Left colon (tissue), 2 donors: Measurements from ENCODE around the gene OGT. TPM values are rescaled to one million over a fixed set of nuclear protein-coding genes. Genes with fewer than 3 reads are reported as not detected.
"Not testable (repeated sequence)": the region's sequence is repeated elsewhere in the genome, so short reads cannot be mapped to it uniquely, and the experiment has no call there.

Experiments used
- ATAC-seq: fragments of 200-7000 bp; cut with Tn5 transposase; one replicate; pipeline ENCODE4 v1.9.1; 2020; ENCODE audit warnings: mild to moderate bottlenecking, moderate library complexity
- DNase-seq, 2 donors: peaks; one replicate each; pipeline ENCODE4 v3.0.0-alpha.2; 2020
- intact Hi-C, 2 donors: fragments of 100-400 bp; cut with DNase I in 1 of 2; cut with micrococcal nuclease in 1 of 2; formaldehyde crosslinking; loops; one replicate each; pipeline versions ENCODE4 v1.11.2 to v1.14.0; 2022; cut with DNase I, micrococcal nuclease
- total RNA-seq, 2 donors: library from RNA; stranded (reverse); fragmentation: NEBNext Ultra II Directional; extraction: Animal tissue kit (Norgen Biotek cat#: 25700); gene quantifications; one replicate each; pipeline ENCODE4 v1.2.1, GENCODE V29; 2021
- donor health status: DM: no; HTN: no; CAD: no.
- donor health status: DM: yes; HTN: yes; CAD: no.

Gene OGT
- total RNA-seq, 2 donors from 2014 or later, result 100 to 101 TPM

DNA sequence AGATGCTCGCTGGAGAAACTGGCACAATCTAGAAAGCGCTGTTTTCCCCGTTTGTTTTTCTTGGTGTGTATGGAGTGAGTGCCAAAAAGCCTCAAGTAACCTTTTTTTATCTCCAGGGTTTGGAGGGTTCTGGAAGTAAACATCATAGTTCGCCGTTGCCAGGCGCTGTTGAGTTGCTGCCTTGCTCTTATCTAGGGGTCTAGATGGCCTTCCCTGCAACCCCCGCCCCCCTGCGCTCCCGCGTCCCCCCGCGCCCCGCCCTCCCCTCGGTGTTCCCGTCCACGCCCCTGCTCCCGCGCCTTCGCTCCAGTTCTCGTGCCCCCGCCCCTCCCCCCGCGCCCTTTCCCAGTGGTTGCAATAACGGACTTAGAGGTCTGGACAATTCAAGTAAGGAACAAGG, 44.8 kb downstream of the OGT start:
- intact Hi-C loops, result no loop called here
- ATAC-seq, result no peak
- DNase-seq, result no peak

DNA sequence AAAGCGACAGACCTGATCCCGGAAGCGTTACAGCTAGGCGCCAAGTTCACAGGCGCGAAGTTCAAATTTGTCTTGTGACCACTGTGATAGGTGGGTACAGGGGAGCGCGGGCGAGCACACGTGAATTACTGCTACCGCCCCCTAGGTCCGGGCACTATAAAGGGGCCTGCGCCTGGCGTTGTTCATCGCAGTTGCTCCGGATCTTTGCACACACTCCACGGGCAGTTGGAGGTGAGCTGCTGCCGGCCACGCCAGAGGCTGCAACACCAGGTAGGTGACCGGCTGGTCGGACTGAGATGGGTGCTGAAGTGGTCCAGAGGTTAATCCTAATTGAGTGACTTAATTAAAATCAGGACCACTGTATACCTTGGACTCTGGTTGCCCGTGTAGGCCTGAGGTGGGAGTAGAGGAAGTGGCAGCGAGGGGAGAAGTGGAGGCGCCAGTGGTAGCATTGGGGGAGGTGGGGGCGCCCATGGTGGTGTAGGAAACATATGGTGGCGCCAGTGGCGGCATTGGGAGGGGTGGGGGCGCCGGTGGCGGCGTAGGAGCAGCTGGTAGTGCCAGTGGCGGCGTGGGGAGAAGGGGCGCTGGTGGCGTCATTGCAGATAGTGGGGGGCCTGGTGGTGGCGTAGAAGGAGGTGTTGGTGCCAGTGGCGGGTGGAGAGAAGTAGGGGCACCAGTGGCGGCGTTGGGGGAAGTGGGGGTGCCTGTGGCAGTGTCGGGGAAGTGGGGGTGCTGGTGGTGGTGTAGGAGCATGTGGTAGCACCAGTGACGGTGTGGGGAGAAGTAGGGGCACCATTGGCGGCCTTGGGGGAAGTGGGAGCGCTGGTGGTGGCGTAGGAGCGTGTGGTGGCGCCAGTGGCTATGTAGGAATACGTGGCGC, 45.6 kb downstream of the OGT start, which contains the start of gene GCNA:
Gene GCNA, plus strand, starts transcription at position 185 of the 883 bp plus-strand sequence. CDS start 2,385 bp downstream, outside the sequence.
- DNase-seq (no peak), ATAC-seq (no peak)
- intact Hi-C loops, result no loop called here

DNA sequence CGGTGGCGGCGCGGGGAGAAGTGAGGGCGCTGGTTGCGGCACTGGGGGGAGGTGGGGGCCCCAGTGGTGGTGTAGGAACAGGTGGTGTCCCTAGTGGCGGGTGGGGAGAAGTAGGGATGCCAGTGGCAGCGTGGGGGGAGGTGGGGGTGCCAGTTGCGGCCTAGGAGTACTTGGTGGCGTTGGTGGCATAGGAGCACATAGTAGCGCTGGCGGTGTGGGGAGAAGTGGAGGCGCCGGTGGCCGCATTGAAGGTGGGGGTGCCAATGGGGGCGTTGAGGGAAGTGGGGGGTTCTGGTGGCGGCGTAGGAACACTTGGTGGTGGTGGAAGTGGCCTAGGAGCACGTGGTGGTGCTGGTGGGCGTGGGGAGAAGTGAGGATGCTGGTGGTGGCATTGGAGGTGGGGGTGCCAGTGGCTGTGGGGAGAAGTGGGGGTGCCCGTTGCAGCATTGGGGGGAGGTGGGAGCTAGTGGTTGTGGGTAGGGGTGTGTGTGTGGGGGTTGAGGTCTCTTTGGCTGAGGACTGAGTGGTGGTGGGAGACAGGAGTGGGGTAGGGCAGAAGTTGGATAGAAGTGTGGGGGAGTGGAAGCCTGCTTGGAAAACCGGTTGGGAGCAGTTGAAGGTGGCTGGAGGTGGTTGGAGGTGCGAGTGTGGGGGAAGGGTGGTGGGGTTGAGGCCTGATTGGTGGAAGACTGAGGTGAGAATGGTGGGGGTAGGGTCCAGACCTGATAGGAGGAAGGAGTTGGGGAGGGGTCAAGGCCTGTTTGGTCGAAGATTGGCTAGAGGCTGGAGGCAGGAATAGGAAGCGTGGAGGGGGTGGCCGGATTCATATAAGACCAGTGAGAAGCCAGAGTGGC, 46.5 kb downstream of the OGT start:
- DNase-seq, result no peak
- intact Hi-C loops, result no loop called here
- ATAC-seq, result no peak

DNA sequence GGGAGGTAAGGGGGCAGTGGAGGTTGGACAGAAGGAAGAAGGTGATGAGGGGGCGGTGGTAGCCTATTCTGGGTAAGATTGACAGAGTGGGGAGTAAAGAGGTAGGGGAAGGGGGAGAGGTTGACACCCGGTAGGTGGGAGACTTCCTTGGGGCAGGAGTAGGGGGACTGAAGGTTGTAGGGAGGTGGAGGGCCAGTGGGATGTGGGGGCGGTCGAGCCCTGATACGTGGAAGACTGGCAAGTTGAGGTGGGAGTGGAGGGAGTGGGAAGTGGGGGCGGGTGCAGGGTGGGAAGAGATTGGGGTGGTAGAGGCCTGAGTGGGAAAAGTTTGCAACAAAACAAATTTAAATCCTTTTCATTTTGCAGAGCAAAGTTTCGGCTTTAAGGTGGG, 47.1 kb downstream of the OGT start:
- intact Hi-C loops, result no loop called here
- ATAC-seq (no peak), DNase-seq (no peak)

DNA sequence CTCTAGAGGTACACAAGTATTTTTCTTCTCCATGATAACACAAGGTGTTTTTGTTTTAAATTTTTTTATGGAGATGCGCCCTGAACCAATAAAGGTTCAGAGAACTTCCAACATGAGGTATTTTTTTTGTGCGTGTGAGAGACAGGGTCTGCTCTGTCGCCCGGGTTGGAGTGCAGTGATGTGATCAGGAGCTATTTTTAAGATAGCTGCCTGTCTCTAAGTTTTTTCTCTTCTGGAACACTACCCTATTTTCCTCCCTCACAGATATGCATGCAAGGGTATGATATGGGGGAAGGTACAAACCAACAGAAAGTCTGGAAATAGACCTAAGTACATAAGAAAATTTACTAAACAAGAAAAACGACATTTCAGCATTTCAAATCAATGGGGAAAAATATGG, 48.3 kb downstream of the OGT start:
- ATAC-seq (no peak), DNase-seq (no peak)
- intact Hi-C loops, result no loop called here

DNA sequence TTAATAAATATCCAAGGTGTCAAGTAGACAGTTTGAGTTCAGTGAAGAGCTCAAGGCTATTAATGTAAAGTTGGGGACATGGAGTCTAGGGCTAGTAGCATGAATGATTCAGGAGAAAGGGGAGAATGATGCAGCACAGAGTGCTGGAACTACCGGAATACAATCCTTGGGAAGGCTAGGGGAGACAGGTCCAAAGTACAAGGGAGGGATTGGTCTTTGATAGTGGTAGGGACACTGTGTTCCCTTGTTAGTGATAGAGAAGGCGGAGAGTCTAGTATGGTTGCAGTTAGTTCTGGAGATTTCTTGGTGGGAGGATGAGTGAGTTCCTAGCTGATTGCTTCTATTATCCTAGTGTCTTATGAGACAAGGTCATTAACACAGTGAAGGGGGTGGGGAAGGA, 54.0 kb downstream of the OGT start:
- ATAC-seq (peak; percentile 98), DNase-seq (no peak)
- intact Hi-C loops, result no loop called here

DNA sequence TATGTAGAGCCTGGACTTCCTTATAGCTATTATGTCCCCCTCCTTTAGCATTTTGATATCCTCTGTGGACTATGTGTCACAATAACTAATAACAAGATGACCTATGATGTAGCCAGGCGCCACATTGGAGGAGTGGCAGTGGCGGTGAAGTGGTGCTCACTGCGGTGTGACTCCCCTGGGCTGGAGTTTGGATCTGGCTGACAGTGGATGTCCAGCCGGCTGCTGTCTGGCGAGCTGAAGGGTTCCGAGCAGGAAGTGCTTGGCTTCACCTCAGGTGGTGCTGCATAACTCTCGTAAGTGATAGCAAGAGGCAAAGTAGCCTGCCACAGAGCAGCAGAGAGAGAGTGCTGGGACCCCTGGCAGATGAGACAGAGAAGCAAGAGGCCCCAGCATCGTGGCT, 60.3 kb downstream of the OGT start:
- DNase-seq, intact Hi-C loops, ATAC-seq: not testable (repeated sequence)

DNA sequence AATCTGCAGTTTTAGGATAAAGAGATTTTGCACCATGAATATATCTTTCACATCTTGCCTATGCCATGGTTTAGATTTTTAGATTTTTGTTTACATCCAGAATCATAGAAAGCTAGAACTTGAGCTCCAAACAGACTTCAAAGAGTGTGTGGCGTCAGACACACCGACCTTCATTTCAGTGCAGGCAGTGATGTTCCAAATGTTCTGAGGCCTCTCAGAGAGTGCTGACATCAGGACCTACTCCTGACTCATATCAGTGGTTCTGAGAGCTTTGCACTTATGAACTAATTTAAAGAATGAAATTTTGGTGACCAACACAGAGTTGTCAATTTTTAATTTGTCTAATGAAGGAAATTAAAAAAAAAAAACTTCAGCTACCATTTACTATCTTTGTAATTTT, 67.1 kb downstream of the OGT start:
- ATAC-seq (no peak), DNase-seq (no peak)
- intact Hi-C loops, result no loop called here

DNA sequence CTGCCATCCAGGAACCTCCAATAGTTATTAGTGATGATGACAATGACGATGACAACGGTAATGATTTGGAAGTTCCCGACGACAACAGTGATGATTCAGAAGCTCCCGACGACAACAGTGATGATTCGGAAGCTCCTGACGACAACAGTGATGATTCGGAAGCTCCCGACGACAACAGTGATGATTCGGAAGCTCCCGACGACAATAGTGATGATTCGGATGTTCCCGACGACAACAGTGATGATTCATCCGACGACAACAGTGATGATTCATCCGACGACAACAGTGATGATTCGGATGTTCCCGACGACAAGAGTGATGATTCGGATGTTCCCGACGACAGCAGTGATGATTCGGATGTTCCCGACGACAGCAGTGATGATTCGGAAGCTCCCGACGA, 70.7 kb downstream of the OGT start:
- ATAC-seq, result no peak
- no peak for DNase-seq
- intact Hi-C loops, result no loop called here

DNA sequence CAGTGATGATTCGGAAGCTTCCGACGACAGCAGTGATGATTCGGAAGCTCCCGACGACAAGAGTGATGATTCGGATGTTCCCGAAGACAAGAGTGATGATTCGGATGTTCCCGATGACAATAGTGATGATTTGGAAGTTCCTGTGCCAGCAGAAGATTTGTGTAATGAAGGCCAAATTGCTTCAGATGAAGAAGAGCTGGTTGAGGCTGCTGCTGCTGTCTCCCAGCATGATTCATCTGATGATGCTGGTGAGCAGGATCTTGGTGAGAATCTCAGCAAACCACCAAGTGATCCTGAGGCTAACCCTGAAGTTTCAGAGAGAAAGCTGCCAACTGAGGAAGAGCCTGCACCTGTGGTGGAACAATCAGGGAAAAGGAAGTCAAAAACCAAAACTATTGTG, 71.2 kb downstream of the OGT start:
- DNase-seq (no peak), ATAC-seq (no peak)
- intact Hi-C loops, result no loop called here

DNA sequence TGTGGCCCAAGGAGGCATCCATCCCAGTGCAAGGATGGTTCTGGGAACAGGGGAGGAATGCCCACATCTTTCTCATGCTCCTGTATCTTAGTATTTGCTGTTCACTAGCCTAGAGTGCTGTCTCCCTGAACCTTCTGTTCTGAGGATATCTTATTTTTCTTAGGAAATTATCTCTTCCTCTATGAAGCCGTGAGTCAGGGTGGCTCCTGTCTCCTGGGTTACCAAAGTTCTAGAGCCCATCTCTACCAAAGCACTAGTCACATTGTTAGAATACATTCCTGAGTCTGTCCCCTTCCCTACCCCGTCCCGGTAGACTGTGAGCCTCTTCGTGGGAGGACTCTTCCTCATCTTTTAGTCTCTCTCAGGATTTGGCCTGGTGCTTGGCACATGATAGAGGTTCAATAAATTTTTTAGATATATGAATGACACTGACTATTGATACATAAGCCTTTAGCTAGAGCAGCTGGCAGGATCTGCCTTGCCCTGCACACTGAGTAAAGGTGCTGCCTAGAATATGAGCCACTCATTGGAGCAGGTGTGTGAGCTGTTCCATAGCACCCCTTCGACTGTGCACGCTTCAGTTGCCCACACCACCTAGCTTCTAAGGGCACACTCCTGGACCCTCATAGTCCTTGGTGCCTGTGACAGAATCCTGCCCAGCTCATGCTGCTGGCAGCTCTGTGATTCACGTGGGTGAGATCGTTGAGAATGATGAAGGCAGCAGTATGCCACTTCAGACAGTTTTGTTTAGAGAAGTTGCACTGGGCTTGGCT, 72.1 kb downstream of the OGT start:
- ATAC-seq (no peak), DNase-seq (no peak)
- intact Hi-C loops, result no loop called here

DNA sequence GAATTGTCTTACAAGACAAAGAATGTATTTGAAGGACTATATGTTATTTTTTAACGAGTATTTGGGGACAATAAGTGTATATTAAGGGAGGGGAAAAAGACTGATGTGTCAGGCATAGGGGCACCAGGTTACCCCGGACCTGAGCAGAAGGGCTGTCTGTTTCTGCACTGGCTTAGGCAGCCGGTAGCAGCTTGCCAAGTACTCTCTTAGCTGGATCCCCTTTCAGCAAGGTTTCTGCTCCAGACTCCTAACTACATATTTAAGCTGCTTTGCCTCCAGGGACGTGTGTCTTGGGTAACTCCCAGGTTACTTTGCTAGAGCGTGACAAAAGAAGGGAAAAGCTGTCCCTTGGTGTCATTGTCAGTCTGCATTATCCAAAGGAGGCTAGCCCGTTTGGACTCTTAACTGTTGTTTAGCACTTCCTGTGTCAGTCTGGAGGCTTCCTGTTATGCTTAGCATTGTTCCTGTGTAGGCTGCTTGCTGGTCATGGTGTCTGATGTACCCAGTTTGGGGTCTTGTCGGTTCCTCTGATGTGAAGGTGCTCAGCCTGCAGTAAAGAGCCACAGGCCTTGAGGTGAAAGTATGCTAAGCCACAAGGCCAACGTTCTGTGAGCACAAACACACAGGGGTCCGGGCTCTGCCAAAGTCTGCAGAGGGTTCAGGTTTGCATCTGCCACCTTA, 73.8 kb downstream of the OGT start:
- intact Hi-C loops, result no loop called here
- DNase-seq (no peak), ATAC-seq (no peak)

DNA sequence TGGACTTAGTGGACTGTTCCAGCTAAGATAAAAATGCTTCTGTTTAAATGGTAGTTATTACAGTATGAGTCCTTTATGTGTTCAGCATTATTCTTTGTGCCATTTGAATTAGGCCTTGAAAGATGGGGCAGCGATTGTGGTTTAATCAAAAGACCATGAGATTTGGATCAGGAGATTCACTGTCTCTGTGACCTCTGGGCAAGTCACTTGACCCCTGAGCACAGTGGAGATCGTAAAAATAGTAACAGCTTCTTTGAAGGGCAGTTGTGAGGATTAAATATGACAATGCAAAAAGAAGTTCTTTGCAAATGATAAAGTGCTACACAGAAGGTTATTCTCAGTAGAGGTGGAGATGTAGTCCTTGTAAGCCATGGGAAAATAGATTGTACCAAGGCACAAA, 74.6 kb downstream of the OGT start:
- intact Hi-C loops, result no loop called here
- no peak for DNase-seq
- ATAC-seq, result no peak

DNA sequence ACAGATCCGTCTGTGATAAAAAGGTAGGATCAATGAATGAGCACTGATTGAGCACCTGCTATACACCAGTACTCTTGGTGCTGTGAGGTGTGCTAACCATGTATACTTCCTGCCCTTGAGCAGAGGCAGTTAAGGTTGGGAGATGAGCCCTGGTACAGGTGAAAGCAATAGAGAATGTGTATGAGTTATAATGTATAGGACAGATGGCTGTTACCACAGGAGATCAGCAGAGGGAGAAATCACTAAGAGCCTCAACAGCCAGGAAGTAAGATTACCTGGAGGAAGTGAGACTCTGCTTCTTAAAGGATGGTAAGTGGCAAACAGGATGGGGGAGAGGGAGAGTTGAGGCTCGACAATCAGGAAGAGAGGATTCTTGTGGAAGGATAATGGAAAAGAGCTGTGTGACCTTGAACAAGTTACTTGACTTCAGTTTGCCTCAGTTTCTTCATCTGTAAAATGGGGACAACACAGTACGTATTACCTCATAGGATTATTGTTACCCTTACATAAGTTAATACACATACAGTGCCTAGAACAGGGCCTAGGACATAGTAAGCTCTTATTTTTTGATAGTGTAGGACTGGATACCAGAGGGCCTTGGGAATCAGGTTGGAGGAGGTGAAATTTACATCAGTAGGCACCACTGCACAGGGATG, 76.3 kb downstream of the OGT start:
- DNase-seq, result no peak
- peak; percentile 49 for ATAC-seq
- intact Hi-C loops, result no loop called here

DNA sequence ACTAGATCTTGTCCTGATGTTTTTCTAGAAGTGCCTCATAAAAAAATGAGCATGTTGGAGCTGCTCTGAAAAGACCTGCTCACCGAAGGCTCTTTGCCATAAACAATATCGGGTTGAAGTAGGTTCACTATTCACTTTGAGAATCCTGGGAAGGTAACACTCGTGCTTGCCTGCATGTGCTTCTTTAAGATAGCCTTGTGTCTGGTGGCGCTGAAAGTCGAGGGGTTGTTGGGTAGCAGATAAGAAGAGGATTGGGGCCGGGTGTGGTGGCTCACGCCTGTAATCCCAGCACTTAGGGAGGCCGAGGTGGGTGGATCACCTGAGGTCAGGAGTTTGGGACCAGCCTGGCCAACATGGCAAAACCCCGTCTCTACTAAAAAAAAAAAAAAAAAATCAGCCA, 78.8 kb downstream of the OGT start:
- DNase-seq, intact Hi-C loops, ATAC-seq: not testable (repeated sequence)

DNA sequence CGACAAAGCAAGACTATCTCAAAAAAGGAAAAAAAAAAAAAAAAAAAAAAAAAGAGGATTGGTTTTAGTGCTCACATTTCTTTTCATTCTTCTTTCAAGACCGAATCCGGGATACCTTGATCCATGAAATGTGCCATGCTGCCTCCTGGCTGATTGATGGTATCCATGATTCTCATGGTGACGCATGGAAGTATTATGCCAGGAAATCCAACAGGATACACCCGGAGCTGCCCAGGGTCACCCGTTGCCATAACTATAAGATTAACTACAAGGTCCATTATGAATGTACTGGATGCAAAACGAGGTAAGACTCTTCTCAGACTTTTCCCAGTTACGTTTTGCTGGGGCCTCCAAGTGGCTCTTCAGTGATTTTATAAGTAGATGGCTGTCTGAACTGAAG, 79.4 kb downstream of the OGT start:
- ATAC-seq, result no peak
- intact Hi-C loops, result no loop called here
- DNase-seq, result no peak

DNA sequence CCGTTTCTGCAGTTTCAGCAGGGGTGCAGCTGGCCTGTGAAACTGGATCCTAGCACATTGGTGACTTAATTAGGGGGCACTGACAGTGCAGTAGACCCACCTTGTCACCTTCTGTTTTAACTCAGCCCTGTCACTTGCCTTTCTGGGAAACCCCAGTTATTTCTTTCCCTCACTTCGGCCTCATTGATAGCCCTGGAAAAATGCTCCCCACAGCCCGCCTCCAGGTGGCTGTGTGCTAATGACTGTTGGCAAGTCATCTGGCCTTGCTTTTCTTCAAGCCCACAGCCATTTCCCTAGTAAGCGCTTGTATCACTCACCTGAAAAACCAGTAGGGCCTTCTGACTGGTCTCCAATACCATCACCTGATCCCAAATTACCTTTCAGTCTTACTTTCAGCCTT, 82.2 kb downstream of the OGT start:
- ATAC-seq, result no peak
- DNase-seq, result no peak
- intact Hi-C loops, result no loop called here

DNA sequence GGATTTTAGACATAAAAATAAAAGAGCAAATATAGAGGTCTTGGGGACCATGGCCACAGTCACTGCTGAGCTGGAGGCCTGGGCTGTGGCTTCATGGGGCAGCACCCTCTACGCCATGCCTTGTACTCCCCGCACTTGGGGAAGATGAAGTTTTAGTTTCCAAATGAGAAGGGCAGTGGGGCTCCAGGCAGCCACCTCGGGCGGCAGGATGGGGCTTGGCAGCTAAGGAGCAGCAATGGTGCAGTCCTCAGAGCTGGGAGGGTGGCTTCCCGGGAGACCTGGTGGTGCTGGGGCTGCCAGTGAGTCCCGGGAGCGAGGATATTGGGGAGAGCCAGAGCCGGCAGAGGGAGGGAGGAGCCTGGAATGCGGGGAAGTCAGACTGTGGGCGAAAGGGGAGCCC, 83.0 kb downstream of the OGT start:
- no peak for DNase-seq
- ATAC-seq, result no peak
- intact Hi-C loops, result no loop called here
